Glutamatergic neuron (in vitro differentiated cells): ENCODE measurements around the gene VDAC2. TPM values are rescaled to one million over a fixed set of nuclear protein-coding genes. Genes with fewer than 3 reads are reported as not detected.

Experiments
- DNase-seq: peaks from one replicate; pipeline ENCODE4 v3.0.0; 2022
- H3K27ac Mint-ChIP-seq: one replicate; pipeline ENCODE4 v1.8.0; 2020; ENCODE audit warnings: mild to moderate bottlenecking, mixed read lengths, inconsistent platforms; ENCODE audit not compliant: unreplicated experiment
- H3K27me3 Mint-ChIP-seq: one replicate; pipeline ENCODE4 v1.8.0; 2020; ENCODE audit warnings: mild to moderate bottlenecking, moderate library complexity, mixed read lengths, inconsistent platforms; ENCODE audit not compliant: unreplicated experiment
- H3K36me3 Mint-ChIP-seq: one replicate; pipeline ENCODE4 v1.8.0; 2020; ENCODE audit warnings: mild to moderate bottlenecking, mixed read lengths, inconsistent platforms; ENCODE audit not compliant: unreplicated experiment
- H3K4me1 Mint-ChIP-seq: one replicate; pipeline ENCODE4 v1.8.0; 2020; ENCODE audit warnings: mild to moderate bottlenecking, low read depth, mixed read lengths, inconsistent platforms; ENCODE audit not compliant: unreplicated experiment
- H3K4me3 Mint-ChIP-seq: one replicate; pipeline ENCODE4 v1.8.0; 2020; ENCODE audit warnings: mild to moderate bottlenecking, mixed read lengths, inconsistent platforms; ENCODE audit not compliant: unreplicated experiment
- H3K9me3 Mint-ChIP-seq: one replicate; pipeline ENCODE4 v1.8.0; 2020; ENCODE audit warnings: mild to moderate bottlenecking, moderate library complexity, mixed read lengths, inconsistent platforms; ENCODE audit not compliant: unreplicated experiment
- total RNA-seq: library from RNA; stranded (reverse); fragmentation: NEBNext Ultra II Directional; extraction: Animal tissue kit (Norgen Biotek cat#: 25700); gene quantifications from one replicate; pipeline ENCODE4 v1.2.1, GENCODE V29; 2021; ENCODE audit not compliant: unreplicated experiment
- TF ChIP-seq, protein P1 (sequence below): fragments of 200-600 bp; sonication (generic); IDR thresholded peaks from one replicate; pipeline ENCODE4 v1.5.0; 2021; ENCODE audit not compliant: partially characterized antibody, unreplicated experiment

Gene VDAC2
- total RNA-seq, 1 donor from 2014 or later: 264 TPM

- H3K4me3 Mint-ChIP-seq: no peak overlapping the region
- TF ChIP-seq, protein P1, sequence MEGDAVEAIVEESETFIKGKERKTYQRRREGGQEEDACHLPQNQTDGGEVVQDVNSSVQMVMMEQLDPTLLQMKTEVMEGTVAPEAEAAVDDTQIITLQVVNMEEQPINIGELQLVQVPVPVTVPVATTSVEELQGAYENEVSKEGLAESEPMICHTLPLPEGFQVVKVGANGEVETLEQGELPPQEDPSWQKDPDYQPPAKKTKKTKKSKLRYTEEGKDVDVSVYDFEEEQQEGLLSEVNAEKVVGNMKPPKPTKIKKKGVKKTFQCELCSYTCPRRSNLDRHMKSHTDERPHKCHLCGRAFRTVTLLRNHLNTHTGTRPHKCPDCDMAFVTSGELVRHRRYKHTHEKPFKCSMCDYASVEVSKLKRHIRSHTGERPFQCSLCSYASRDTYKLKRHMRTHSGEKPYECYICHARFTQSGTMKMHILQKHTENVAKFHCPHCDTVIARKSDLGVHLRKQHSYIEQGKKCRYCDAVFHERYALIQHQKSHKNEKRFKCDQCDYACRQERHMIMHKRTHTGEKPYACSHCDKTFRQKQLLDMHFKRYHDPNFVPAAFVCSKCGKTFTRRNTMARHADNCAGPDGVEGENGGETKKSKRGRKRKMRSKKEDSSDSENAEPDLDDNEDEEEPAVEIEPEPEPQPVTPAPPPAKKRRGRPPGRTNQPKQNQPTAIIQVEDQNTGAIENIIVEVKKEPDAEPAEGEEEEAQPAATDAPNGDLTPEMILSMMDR: no peak
- no peaks in the 10 kb centered on the region for H3K4me1 Mint-ChIP-seq
- H3K36me3 Mint-ChIP-seq: no peaks in the 10 kb centered on the region
- no peak for DNase-seq
- H3K27ac Mint-ChIP-seq: no peak overlapping the region
- no peaks in the 10 kb centered on the region for H3K9me3 Mint-ChIP-seq
- peaks cover 2% of the 10 kb centered on the region for H3K27me3 Mint-ChIP-seq
Observed at GRCh38 chr10:75272896-75273295, 62.3 kb downstream of the VDAC2 start.

GRCh38 chr10:75276069-75276872 lies 65.7 kb downstream of the VDAC2 start:
- Mint-ChIP-seq H3K4me3 (no peak overlapping the region), H3K36me3 (no peaks in the 10 kb centered on the region), H3K4me1 (peaks cover 6% of the 10 kb centered on the region), H3K27me3 (peaks cover 2% of the 10 kb centered on the region), H3K9me3 (no peaks in the 10 kb centered on the region), H3K27ac (no peak overlapping the region)
- TF ChIP-seq, protein P1: no peak
- DNase-seq: no peak

DNA sequence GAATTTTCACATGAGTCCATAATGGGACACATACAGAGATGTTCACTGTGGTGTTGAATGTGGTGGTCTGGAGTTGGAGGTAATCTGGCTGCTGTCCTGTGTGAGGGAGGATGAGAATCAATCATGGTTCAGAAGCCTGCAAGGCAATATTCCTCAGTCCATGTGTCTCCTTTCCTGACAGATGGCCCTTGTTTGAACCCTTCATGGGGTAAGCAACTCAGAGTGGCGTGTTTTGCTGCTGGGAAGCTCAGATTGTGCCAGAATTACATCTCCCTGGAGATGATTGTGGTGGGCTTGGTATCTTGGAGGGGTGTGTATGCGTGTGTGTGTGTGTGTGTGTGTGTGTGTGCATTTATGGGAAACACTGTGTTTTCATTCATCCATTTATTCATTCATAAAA lies 69.6 kb downstream of the VDAC2 start:
- no peak for DNase-seq
- Mint-ChIP-seq H3K4me1 (peaks cover 20% of the 10 kb centered on the region), H3K27me3 (no peaks in the 10 kb centered on the region), H3K27ac (no peak overlapping the region), H3K9me3 (peaks cover under 1% of the 10 kb centered on the region), H3K36me3 (no peaks in the 10 kb centered on the region), H3K4me3 (no peak overlapping the region)
- TF ChIP-seq, protein P1: no peak

Other genes starting within 250 kb of the VDAC2 start
- 32.8 TPM for gene SAMD8, start 99.1 kb upstream of the VDAC2 start, total RNA-seq
- 14.2 TPM for gene COMTD1, start 25.2 kb downstream of the VDAC2 start, total RNA-seq
- 5.6 TPM for gene ZNF503, start 191.0 kb downstream of the VDAC2 start, total RNA-seq
- 2.1 TPM for gene LRMDA, start 220.8 kb downstream of the VDAC2 start, total RNA-seq